Prostate gland (tissue), 2 donors: ENCODE results near the gene NLRC5. TPM values are rescaled to one million over a fixed set of nuclear protein-coding genes. Genes with fewer than 3 reads are reported as not detected.
"Not testable (repeated sequence)": the region's sequence is repeated elsewhere in the genome, so short reads cannot be mapped to it uniquely, and the experiment has no call there.

Experiments used
- DNase-seq: peaks from one replicate; pipeline ENCODE4 v3.0.0-alpha.2; 2019; ENCODE audit warnings: low spot score
- H3K27ac ChIP-seq, 2 donors: fragments of 200-600 bp; sonication (generic); 2 replicates each; pipeline ENCODE4 v1.5.1; 2017 to 2019
- H3K27me3 ChIP-seq: fragments of 200-600 bp; sonication (generic); replicated peaks from 2 replicates; pipeline ENCODE4 v1.5.1; 2019; ENCODE audit not compliant: insufficient read depth
- H3K36me3 ChIP-seq, 2 donors: fragments of 200-600 bp; sonication (generic); 1 replicate in 1 of 2; 2 replicates in 1 of 2; pipeline versions ENCODE4 v1.5.1 to v1.8.1; 2017 to 2019
- H3K4me1 ChIP-seq: fragments of 200-600 bp; sonication (generic); replicated peaks from 2 replicates; pipeline ENCODE4 v1.5.1; 2019
- H3K4me3 ChIP-seq, 2 donors: fragments of 200-600 bp; sonication (generic); 2 replicates each; pipeline ENCODE4 v1.5.1; 2017 to 2019
- H3K9me3 ChIP-seq: fragments of 200-600 bp; sonication (generic); 2 replicates; pipeline ENCODE4 v1.5.1; 2017
- CTCF ChIP-seq, 4 experiments: fragments of 200-600 bp in 2 of 4; fragments of 450-650 bp in 2 of 4; sonication (generic) in 2 of 4; IDR thresholded peaks; 1 replicate in 3 of 4; 2 replicates in 1 of 4; pipeline ENCODE4 v1.5.1; 2016 to 2019; ENCODE audit warnings: antibody characterized with exemption in 4 of 4, mild to moderate bottlenecking in 2 of 4, moderate library complexity in 2 of 4
- POLR2A ChIP-seq: fragments of 450-650 bp; IDR thresholded peaks from one replicate; pipeline ENCODE4 v1.6.1; 2016; ENCODE audit warnings: antibody characterized with exemption, mild to moderate bottlenecking
- POLR2AphosphoS5 ChIP-seq: sonication (generic); formaldehyde crosslinking; IDR thresholded peaks from one replicate; pipeline ENCODE4 v1.6.1; 2017; ENCODE audit warnings: antibody characterized with exemption
- WGBS: methylation state at CpG from one replicate; pipeline ENCODE4 v1.1.5; 2018; 5-methylcytosine and 5-hydroxymethylcytosine counted together
- intact Hi-C: fragments of 100-400 bp; cut with DNase I; formaldehyde crosslinking; loops from one replicate; pipeline ENCODE4 v1.14.2; 2022
- total RNA-seq, 2 donors: library from RNA; depleted of rRNA; stranded (reverse); fragments of >200 nt; gene quantifications; one replicate each; pipeline ENCODE4 v1.1.0, GENCODE V29; 2016

The NLRC5 gene
- total RNA-seq, 2 donors from 2014 or later, result 9.5 to 31.2 TPM

- Histone ChIP-seq H3K27ac (no peak overlapping the region), H3K4me1 (no peaks in the 10 kb centered on the region)
- intact Hi-C loops, result no loop called here
These were observed 3.4 kb upstream of the NLRC5 start for GRCh38 chr16:56985962-56986360.

GRCh38 chr16:56986361-56986760 is 3.0 kb upstream of the NLRC5 start:
- H3K4me1 ChIP-seq, result no peaks in the 10 kb centered on the region

More at GRCh38 chr16:56985962-56986360, 3.4 kb upstream of the NLRC5 start:
- no peaks in the 10 kb centered on the region for H3K9me3 ChIP-seq
- TF ChIP-seq POLR2A, result no peak
- H3K36me3 ChIP-seq, result no peaks in the 10 kb centered on the region
- DNase-seq, result no peak
- H3K4me3 ChIP-seq, result no peak overlapping the region
- WGBS, result 100% methylated on average over 2 of the region's 2 CpGs
- no peaks in the 10 kb centered on the region for H3K27me3 ChIP-seq

GRCh38 chr16:56986908-56987307 is 2.4 kb upstream of the NLRC5 start:
- DNase-seq, H3K36me3 ChIP-seq, H3K4me3 ChIP-seq, H3K27ac ChIP-seq, H3K4me1 ChIP-seq, intact Hi-C loops, H3K9me3 ChIP-seq, H3K27me3 ChIP-seq: not testable (repeated sequence)
- WGBS, result 89% methylated on average over 4 of the region's 4 CpGs

More at GRCh38 chr16:56986361-56986760, 3.0 kb upstream of the NLRC5 start:
- WGBS, result 84% methylated on average over 1 of the region's 1 CpG
- H3K4me3 ChIP-seq, result no peak overlapping the region
- no peak overlapping the region for H3K27ac ChIP-seq
- H3K9me3 ChIP-seq, result no peaks in the 10 kb centered on the region
- intact Hi-C loops, result no loop called here
- DNase-seq, result no peak
- no peaks in the 10 kb centered on the region for H3K36me3 ChIP-seq
- no peaks in the 10 kb centered on the region for H3K27me3 ChIP-seq
- TF ChIP-seq CTCF (IDR thresholded peaks at IDR 0.05) (no peak), POLR2AphosphoS5 (no peak), POLR2A (no peak)

GRCh38 chr16:56987692-56988091 is 1.7 kb upstream of the NLRC5 start:
- Histone ChIP-seq H3K4me1 (peaks cover 4% of the 10 kb centered on the region), H3K36me3 (no peaks in the 10 kb centered on the region), H3K27me3 (no peaks in the 10 kb centered on the region), H3K27ac (no peak overlapping the region), H3K4me3 (no peak overlapping the region), H3K9me3 (no peaks in the 10 kb centered on the region)
- intact Hi-C loops, result loop anchor here (2.0 kb wide), 1 partner anchor 55 kb away; the partner anchor contains the start of gene HERPUD1
- WGBS, result 93% methylated on average over 2 of the region's 2 CpGs
- TF ChIP-seq CTCF (IDR thresholded peaks at IDR 0.05), result no peak
- no peak for TF ChIP-seq POLR2A
- TF ChIP-seq POLR2AphosphoS5, result no peak
- DNase-seq, result no peak

GRCh38 chr16:56988161-56988947 is 1.0 kb upstream of the NLRC5 start:
- DNase-seq, result no peak
- Histone ChIP-seq H3K36me3 (no peaks in the 10 kb centered on the region), H3K27ac (peak overlapping the region; percentile 67 to 73), H3K4me3 (peak overlapping the region; percentile 57 to 78), H3K27me3 (no peaks in the 10 kb centered on the region), H3K9me3 (no peaks in the 10 kb centered on the region), H3K4me1 (peaks cover 4% of the 10 kb centered on the region)
- 89% methylated on average over 6 of the region's 6 CpGs for WGBS
- no peak for TF ChIP-seq POLR2AphosphoS5
- no peak for TF ChIP-seq POLR2A
- TF ChIP-seq CTCF (IDR thresholded peaks at IDR 0.05), result no peak
- intact Hi-C loops, result loop anchor here (2.0 kb wide), 1 partner anchor 56 kb away; the partner anchor contains the start of gene HERPUD1

GRCh38 chr16:56989988-56990387 is 631 bp downstream of the NLRC5 start:
- WGBS, result 25% methylated on average over 7 of the region's 7 CpGs
- no peaks in the 10 kb centered on the region for H3K27me3 ChIP-seq
- H3K9me3 ChIP-seq, result no peaks in the 10 kb centered on the region
- TF ChIP-seq POLR2AphosphoS5, result no peak
- no peak for TF ChIP-seq POLR2A
- TF ChIP-seq CTCF (IDR thresholded peaks at IDR 0.05), result no peak
- H3K27ac ChIP-seq, result peak overlapping the region; percentile 67 to 73
- H3K4me3 ChIP-seq, result peak overlapping the region; percentile 57 to 78
- no peak for DNase-seq
- H3K4me1 ChIP-seq, result peaks cover 4% of the 10 kb centered on the region
- intact Hi-C loops, result loop anchor here (2.0 kb wide), 1 partner anchor 57 kb away; the partner anchor contains the start of gene HERPUD1
- no peaks in the 10 kb centered on the region for H3K36me3 ChIP-seq
